ENCODE results near the gene HIVEP1.

The HIVEP1 gene

GRCh38 chr6:11970114-11970513, 42.0 kb upstream of the HIVEP1 start:
- in situ Hi-C loops (cut with MboI; ENCODE audit: low pct_unique_long_range_greater_than_20kb, low sequenced_read_pairs, unreplicated experiment) = no loop called here
- DNase-seq (ENCODE audit: low spot score) = no peak
- TF ChIP-seq CTCF (IDR thresholded peaks at IDR 0.05; ENCODE audit: extremely low read depth, insufficient read depth, missing control alignments) = no peak

GRCh38 chr6:11971154-11971553, 41.0 kb upstream of the HIVEP1 start:
- TF ChIP-seq CTCF (IDR thresholded peaks at IDR 0.05; ENCODE audit: extremely low read depth, insufficient read depth, missing control alignments) = no peak
- in situ Hi-C loops (cut with MboI; ENCODE audit: low pct_unique_long_range_greater_than_20kb, low sequenced_read_pairs, unreplicated experiment) = no loop called here
- DNase-seq (ENCODE audit: low spot score) = no peak

GRCh38 chr6:11972270-11972669, 39.8 kb upstream of the HIVEP1 start:
- in situ Hi-C loops (cut with MboI; ENCODE audit: low pct_unique_long_range_greater_than_20kb, low sequenced_read_pairs, unreplicated experiment) = no loop called here
- no peak for TF ChIP-seq CTCF (IDR thresholded peaks at IDR 0.05; ENCODE audit: extremely low read depth, insufficient read depth, missing control alignments)

DNA sequence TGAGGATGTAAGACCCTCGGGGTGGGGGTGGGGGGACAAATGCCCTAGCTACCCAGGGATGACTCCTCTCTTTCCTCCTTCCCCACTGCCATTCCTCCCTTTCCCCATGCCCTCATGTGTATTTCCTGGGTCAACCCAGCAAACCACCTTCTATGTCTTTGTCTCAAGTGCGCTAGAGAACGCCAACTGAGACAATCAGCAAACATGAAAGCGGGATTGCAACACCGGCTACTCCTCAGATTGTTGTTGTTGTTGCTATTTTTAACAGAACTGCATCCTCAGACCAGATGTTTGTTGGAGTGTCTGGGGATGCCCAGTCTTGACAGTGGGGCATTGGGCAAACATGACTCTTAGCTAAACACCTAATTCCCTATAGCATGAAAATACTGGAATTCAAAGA, 39.3 kb upstream of the HIVEP1 start:
- DNase-seq (ENCODE audit: low spot score) = no peak
- in situ Hi-C loops (cut with MboI; ENCODE audit: low pct_unique_long_range_greater_than_20kb, low sequenced_read_pairs, unreplicated experiment) = no loop called here
- no peak for TF ChIP-seq CTCF (IDR thresholded peaks at IDR 0.05; ENCODE audit: extremely low read depth, insufficient read depth, missing control alignments)

More at GRCh38 chr6:11972270-11972669, 39.8 kb upstream of the HIVEP1 start:
- DNase-seq (ENCODE audit: low spot score) = no peak

GRCh38 chr6:11973238-11973637, 38.9 kb upstream of the HIVEP1 start:
- in situ Hi-C loops (cut with MboI; ENCODE audit: low pct_unique_long_range_greater_than_20kb, low sequenced_read_pairs, unreplicated experiment) = no loop called here
- DNase-seq (ENCODE audit: low spot score) = no peak
- TF ChIP-seq CTCF (IDR thresholded peaks at IDR 0.05; ENCODE audit: extremely low read depth, insufficient read depth, missing control alignments) = no peak

DNA sequence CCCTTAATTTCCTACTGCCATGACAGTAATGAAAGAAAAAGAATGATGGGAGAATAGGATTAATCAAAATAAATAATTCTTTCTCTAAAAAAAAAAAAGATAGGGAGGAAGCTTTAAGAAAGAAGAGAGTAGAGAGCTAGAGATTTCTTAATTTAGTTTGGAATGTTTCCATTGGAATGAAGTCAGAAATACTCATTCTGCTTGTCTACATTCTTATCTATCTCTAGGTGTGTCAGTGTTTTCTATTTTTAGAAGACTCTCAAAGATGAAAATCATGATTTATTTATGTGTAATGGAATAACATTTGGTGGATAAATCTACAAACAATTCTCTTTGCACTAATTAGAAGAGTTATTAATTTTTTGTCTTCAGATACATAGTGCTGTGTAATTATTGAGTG, 38.0 kb upstream of the HIVEP1 start:
- no peak for TF ChIP-seq CTCF (IDR thresholded peaks at IDR 0.05; ENCODE audit: extremely low read depth, insufficient read depth, missing control alignments)
- DNase-seq (ENCODE audit: low spot score) = no peak
- in situ Hi-C loops (cut with MboI; ENCODE audit: low pct_unique_long_range_greater_than_20kb, low sequenced_read_pairs, unreplicated experiment) = no loop called here

Measured in GM13977 (cell line).